HEK293 (cell line): ENCODE results near the gene ME3.
A peak's percentile ranks its signal among the peaks of the same experiment; 100 is the strongest.

Source experiments
- CTCF ChIA-PET: fragments of 350-600 bp; formaldehyde crosslinking; extraction: SDS; loops from one replicate; lab custom pipeline; 2021; ENCODE audit warnings: antibody characterized with exemption; lab: Yijun Ruan, JAX
- POLR2A ChIA-PET: fragments of 300-600 bp; formaldehyde crosslinking; extraction: SDS; loops from one replicate; lab custom pipeline; 2020; ENCODE audit warnings: antibody characterized with exemption, inconsistent platforms; lab: Yijun Ruan, JAX
- H3K27ac ChIP-seq: fragments of 200-500 bp; sonication (Bioruptor generic); 2 replicates; pipeline ENCODE4 v1.5.1; 2014; ENCODE audit warnings: low read depth, low read length, control low read depth, inconsistent platforms; ENCODE audit errors: extremely low read depth
- H3K36me3 ChIP-seq, 2 experiments: fragments of 200-500 bp in 1 of 2; sonication (Bioruptor generic) in 1 of 2; 1 replicate in 1 of 2; 2 replicates in 1 of 2; pipeline ENCODE4 v1.5.1; 2014 to 2017; ENCODE audit warnings: inconsistent platforms in 2 of 2, low read length in 2 of 2; ENCODE audit not compliant: control insufficient read depth in 2 of 2, insufficient read depth in 1 of 2
- H3K4me1 ChIP-seq: fragments of 200-500 bp; sonication (Bioruptor generic); 2 replicates; pipeline ENCODE4 v1.5.1; 2014; ENCODE audit warnings: mild to moderate bottlenecking, low read length, inconsistent platforms; ENCODE audit not compliant: control insufficient read depth, insufficient read depth
- H3K4me3 ChIP-seq: 2 replicates; pipeline ENCODE4 v1.5.1; 2011; ENCODE audit warnings: low read depth, mild to moderate bottlenecking, control low read depth, low read length, moderate library complexity
- H3K9me3 ChIP-seq: fragments of 200-500 bp; sonication (Bioruptor generic); 2 replicates; pipeline ENCODE4 v1.5.1; 2014; ENCODE audit warnings: low read depth, low read length, inconsistent platforms; ENCODE audit not compliant: control insufficient read depth, insufficient read depth
- FEZF1 ChIP-seq: fragments of 450-650 bp; formaldehyde crosslinking; IDR thresholded peaks from 2 replicates; pipeline ENCODE4 v1.5.1; 2016; ENCODE audit warnings: missing biosample characterization, missing genetic modification characterization
- GLI2 ChIP-seq: fragments of 450-650 bp; formaldehyde crosslinking; IDR thresholded peaks from 2 replicates; pipeline ENCODE4; 2017; ENCODE audit warnings: missing biosample characterization, missing genetic modification characterization, low read depth, borderline replicate concordance
- OVOL3 ChIP-seq: fragments of 450-650 bp; formaldehyde crosslinking; IDR thresholded peaks from 2 replicates; pipeline ENCODE4 v1.5.1; 2016; ENCODE audit warnings: missing biosample characterization, missing genetic modification characterization
- ZBTB21 ChIP-seq: fragments of 450-650 bp; formaldehyde crosslinking; IDR thresholded peaks from 2 replicates; pipeline ENCODE4 v1.5.1; 2017; ENCODE audit warnings: missing biosample characterization, missing genetic modification characterization
- ZFHX2 ChIP-seq: fragments of 450-650 bp; formaldehyde crosslinking; conservative IDR thresholded peaks from 2 replicates; pipeline ENCODE4 v1.5.1; 2016; ENCODE audit warnings: missing biosample characterization, missing genetic modification characterization
- ZFP3 ChIP-seq: fragments of 450-650 bp; formaldehyde crosslinking; IDR thresholded peaks from 2 replicates; pipeline ENCODE4 v1.5.1; 2016; ENCODE audit warnings: low read depth, missing biosample characterization, missing genetic modification characterization
- ZFP69B ChIP-seq: fragments of 450-650 bp; formaldehyde crosslinking; IDR thresholded peaks from 2 replicates; pipeline ENCODE4 v1.5.1; 2016; ENCODE audit warnings: missing biosample characterization, missing genetic modification characterization
- ZNF335 ChIP-seq: fragments of 450-650 bp; formaldehyde crosslinking; conservative IDR thresholded peaks from 2 replicates; pipeline ENCODE4 v1.5.1; 2016; ENCODE audit warnings: missing biosample characterization, missing genetic modification characterization
- ZNF394 ChIP-seq: fragments of 450-650 bp; formaldehyde crosslinking; IDR thresholded peaks from 2 replicates; pipeline ENCODE4 v1.5.1; 2016; ENCODE audit warnings: missing biosample characterization, missing genetic modification characterization, mild to moderate bottlenecking, moderate library complexity, borderline replicate concordance
- ZNF48 ChIP-seq: fragments of 450-650 bp; formaldehyde crosslinking; IDR thresholded peaks from 2 replicates; pipeline ENCODE4 v1.5.1; 2016; ENCODE audit warnings: missing biosample characterization, missing genetic modification characterization
- ZNF549 ChIP-seq: fragments of 450-650 bp; IDR thresholded peaks from 2 replicates; pipeline ENCODE4 v1.5.1; 2018; ENCODE audit warnings: missing biosample characterization, missing genetic modification characterization, mild to moderate bottlenecking, inconsistent platforms, moderate library complexity
- ZNF558 ChIP-seq: fragments of 450-650 bp; formaldehyde crosslinking; IDR thresholded peaks from 2 replicates; pipeline ENCODE4 v1.5.1; 2016; ENCODE audit warnings: missing biosample characterization, missing genetic modification characterization
- ZNF624 ChIP-seq: fragments of 450-650 bp; formaldehyde crosslinking; IDR thresholded peaks from 2 replicates; pipeline ENCODE4 v1.5.1; 2017; ENCODE audit warnings: missing biosample characterization, missing genetic modification characterization
- ZNF677 ChIP-seq: fragments of 450-650 bp; IDR thresholded peaks from 2 replicates; pipeline ENCODE4 v1.5.0; 2018; ENCODE audit warnings: missing biosample characterization, mild to moderate bottlenecking, missing genetic modification characterization, moderate library complexity
- TF ChIP-seq, protein P1 (sequence below): fragments of 450-650 bp; formaldehyde crosslinking; IDR thresholded peaks from 2 replicates; pipeline ENCODE4 v1.5.1; 2017; ENCODE audit warnings: missing biosample characterization, missing genetic modification characterization
- TF ChIP-seq, protein P2 (sequence below): fragments of 450-650 bp; formaldehyde crosslinking; IDR thresholded peaks from 2 replicates; pipeline ENCODE4 v1.5.1; 2016; ENCODE audit warnings: missing biosample characterization, missing genetic modification characterization
- TF ChIP-seq, protein P3 (sequence below): fragments of 450-650 bp; formaldehyde crosslinking; IDR thresholded peaks from 2 replicates; pipeline ENCODE4 v1.5.1; 2016; ENCODE audit warnings: missing biosample characterization, missing genetic modification characterization
- TF ChIP-seq, protein P4 (sequence below): fragments of 450-650 bp; formaldehyde crosslinking; IDR thresholded peaks from 2 replicates; pipeline ENCODE4 v1.5.1; 2016; ENCODE audit warnings: missing biosample characterization, missing genetic modification characterization, low read depth
- TF ChIP-seq, protein P5 (sequence below): fragments of 450-650 bp; IDR thresholded peaks from 2 replicates; pipeline ENCODE4 v1.5.1; 2018; ENCODE audit warnings: missing biosample characterization, missing genetic modification characterization
- TF ChIP-seq, protein P6 (sequence below): fragments of 450-650 bp; formaldehyde crosslinking; IDR thresholded peaks from 2 replicates; pipeline ENCODE4 v1.5.1; 2016; ENCODE audit warnings: missing biosample characterization, missing genetic modification characterization, borderline replicate concordance

Gene ME3

DNA sequence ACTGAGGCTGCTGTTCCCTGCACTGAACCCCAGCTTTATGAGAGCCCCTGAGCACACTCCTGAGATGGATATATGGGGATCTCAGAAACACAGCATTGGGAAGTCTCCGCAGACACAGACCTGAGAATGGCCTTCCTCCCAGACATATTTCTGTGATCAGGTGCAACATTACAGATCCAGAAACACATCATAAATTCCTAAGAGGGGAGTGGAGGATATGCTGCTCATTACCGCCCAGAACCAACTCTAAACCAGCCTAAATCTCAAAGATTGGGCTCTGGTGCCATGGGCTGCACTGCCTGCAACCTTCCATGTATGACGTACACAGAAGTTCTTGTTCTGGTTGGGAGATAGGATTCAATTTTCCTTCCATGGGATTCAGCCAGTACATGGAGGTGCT, 102.0 kb downstream of the ME3 start:
- POLR2A ChIA-PET: interaction anchor here (1.0 to 1.9 kb wide), 2 partner anchors 22 to 110 kb away, joined by 4 to 5 read pairs; no protein-coding TSS in a partner anchor
- TF ChIP-seq, protein P1, sequence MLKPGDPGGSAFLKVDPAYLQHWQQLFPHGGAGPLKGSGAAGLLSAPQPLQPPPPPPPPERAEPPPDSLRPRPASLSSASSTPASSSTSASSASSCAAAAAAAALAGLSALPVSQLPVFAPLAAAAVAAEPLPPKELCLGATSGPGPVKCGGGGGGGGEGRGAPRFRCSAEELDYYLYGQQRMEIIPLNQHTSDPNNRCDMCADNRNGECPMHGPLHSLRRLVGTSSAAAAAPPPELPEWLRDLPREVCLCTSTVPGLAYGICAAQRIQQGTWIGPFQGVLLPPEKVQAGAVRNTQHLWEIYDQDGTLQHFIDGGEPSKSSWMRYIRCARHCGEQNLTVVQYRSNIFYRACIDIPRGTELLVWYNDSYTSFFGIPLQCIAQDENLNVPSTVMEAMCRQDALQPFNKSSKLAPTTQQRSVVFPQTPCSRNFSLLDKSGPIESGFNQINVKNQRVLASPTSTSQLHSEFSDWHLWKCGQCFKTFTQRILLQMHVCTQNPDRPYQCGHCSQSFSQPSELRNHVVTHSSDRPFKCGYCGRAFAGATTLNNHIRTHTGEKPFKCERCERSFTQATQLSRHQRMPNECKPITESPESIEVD (tag by site-specific recombination): no peak
- TF ChIP-seq, protein P2, sequence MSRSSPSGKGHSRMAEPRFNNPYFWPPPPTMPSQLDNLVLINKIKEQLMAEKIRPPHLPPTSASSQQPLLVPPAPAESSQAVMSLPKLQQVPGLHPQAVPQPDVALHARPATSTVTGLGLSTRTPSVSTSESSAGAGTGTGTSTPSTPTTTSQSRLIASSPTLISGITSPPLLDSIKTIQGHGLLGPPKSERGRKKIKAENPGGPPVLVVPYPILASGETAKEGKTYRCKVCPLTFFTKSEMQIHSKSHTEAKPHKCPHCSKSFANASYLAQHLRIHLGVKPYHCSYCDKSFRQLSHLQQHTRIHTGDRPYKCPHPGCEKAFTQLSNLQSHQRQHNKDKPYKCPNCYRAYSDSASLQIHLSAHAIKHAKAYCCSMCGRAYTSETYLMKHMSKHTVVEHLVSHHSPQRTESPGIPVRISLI: no peak
- TF ChIP-seq ZFP3 (no peak), ZNF549 (tag by site-specific recombination) (no peak), ZNF48 (tag by site-specific recombination) (no peak), GLI2 (tag by site-specific recombination) (no peak), ZBTB21 (tag by site-specific recombination) (no peak), ZNF335 (tag by site-specific recombination) (no peak), ZNF394 (tag by site-specific recombination) (no peak), ZFP69B (tag by site-specific recombination) (no peak), OVOL3 (tag by site-specific recombination) (no peak), ZNF558 (tag by site-specific recombination) (no peak), ZNF624 (tag by site-specific recombination) (no peak), FEZF1 (tag by site-specific recombination) (no peak), ZFHX2 (tag by site-specific recombination) (no peak), ZNF677 (tag by site-specific recombination) (no peak)
- TF ChIP-seq, protein P3, sequence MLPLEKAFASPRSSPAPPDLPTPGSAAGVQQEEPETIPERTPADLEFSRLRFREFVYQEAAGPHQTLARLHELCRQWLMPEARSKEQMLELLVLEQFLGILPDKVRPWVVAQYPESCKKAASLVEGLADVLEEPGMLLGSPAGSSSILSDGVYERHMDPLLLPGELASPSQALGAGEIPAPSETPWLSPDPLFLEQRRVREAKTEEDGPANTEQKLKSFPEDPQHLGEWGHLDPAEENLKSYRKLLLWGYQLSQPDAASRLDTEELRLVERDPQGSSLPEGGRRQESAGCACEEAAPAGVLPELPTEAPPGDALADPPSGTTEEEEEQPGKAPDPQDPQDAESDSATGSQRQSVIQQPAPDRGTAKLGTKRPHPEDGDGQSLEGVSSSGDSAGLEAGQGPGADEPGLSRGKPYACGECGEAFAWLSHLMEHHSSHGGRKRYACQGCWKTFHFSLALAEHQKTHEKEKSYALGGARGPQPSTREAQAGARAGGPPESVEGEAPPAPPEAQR (tag by site-specific recombination): no peak
- TF ChIP-seq, protein P4, sequence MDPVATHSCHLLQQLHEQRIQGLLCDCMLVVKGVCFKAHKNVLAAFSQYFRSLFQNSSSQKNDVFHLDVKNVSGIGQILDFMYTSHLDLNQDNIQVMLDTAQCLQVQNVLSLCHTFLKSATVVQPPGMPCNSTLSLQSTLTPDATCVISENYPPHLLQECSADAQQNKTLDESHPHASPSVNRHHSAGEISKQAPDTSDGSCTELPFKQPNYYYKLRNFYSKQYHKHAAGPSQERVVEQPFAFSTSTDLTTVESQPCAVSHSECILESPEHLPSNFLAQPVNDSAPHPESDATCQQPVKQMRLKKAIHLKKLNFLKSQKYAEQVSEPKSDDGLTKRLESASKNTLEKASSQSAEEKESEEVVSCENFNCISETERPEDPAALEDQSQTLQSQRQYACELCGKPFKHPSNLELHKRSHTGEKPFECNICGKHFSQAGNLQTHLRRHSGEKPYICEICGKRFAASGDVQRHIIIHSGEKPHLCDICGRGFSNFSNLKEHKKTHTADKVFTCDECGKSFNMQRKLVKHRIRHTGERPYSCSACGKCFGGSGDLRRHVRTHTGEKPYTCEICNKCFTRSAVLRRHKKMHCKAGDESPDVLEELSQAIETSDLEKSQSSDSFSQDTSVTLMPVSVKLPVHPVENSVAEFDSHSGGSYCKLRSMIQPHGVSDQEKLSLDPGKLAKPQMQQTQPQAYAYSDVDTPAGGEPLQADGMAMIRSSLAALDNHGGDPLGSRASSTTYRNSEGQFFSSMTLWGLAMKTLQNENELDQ: no peak
- TF ChIP-seq, protein P5, sequence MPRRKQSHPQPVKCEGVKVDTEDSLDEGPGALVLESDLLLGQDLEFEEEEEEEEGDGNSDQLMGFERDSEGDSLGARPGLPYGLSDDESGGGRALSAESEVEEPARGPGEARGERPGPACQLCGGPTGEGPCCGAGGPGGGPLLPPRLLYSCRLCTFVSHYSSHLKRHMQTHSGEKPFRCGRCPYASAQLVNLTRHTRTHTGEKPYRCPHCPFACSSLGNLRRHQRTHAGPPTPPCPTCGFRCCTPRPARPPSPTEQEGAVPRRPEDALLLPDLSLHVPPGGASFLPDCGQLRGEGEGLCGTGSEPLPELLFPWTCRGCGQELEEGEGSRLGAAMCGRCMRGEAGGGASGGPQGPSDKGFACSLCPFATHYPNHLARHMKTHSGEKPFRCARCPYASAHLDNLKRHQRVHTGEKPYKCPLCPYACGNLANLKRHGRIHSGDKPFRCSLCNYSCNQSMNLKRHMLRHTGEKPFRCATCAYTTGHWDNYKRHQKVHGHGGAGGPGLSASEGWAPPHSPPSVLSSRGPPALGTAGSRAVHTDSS: no peak
- TF ChIP-seq, protein P6, sequence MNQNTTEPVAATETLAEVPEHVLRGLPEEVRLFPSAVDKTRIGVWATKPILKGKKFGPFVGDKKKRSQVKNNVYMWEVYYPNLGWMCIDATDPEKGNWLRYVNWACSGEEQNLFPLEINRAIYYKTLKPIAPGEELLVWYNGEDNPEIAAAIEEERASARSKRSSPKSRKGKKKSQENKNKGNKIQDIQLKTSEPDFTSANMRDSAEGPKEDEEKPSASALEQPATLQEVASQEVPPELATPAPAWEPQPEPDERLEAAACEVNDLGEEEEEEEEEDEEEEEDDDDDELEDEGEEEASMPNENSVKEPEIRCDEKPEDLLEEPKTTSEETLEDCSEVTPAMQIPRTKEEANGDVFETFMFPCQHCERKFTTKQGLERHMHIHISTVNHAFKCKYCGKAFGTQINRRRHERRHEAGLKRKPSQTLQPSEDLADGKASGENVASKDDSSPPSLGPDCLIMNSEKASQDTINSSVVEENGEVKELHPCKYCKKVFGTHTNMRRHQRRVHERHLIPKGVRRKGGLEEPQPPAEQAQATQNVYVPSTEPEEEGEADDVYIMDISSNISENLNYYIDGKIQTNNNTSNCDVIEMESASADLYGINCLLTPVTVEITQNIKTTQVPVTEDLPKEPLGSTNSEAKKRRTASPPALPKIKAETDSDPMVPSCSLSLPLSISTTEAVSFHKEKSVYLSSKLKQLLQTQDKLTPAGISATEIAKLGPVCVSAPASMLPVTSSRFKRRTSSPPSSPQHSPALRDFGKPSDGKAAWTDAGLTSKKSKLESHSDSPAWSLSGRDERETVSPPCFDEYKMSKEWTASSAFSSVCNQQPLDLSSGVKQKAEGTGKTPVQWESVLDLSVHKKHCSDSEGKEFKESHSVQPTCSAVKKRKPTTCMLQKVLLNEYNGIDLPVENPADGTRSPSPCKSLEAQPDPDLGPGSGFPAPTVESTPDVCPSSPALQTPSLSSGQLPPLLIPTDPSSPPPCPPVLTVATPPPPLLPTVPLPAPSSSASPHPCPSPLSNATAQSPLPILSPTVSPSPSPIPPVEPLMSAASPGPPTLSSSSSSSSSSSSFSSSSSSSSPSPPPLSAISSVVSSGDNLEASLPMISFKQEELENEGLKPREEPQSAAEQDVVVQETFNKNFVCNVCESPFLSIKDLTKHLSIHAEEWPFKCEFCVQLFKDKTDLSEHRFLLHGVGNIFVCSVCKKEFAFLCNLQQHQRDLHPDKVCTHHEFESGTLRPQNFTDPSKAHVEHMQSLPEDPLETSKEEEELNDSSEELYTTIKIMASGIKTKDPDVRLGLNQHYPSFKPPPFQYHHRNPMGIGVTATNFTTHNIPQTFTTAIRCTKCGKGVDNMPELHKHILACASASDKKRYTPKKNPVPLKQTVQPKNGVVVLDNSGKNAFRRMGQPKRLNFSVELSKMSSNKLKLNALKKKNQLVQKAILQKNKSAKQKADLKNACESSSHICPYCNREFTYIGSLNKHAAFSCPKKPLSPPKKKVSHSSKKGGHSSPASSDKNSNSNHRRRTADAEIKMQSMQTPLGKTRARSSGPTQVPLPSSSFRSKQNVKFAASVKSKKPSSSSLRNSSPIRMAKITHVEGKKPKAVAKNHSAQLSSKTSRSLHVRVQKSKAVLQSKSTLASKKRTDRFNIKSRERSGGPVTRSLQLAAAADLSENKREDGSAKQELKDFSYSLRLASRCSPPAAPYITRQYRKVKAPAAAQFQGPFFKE (tag by site-specific recombination): no peak
- TF ChIP-seq, all 188 proteins: peak for 0
- Histone ChIP-seq H3K27ac (peak overlapping the region; percentile 49; the same call in 1 of the 2 replicates), H3K9me3 (no peaks in the 10 kb centered on the region), H3K4me1 (peaks cover 17% of the 10 kb centered on the region), H3K4me3 (no peak overlapping the region), H3K36me3 (no peaks in the 10 kb centered on the region)
- CTCF ChIA-PET: interaction anchor here (0.7 to 2.5 kb wide), 6 partner anchors 15 to 749 kb away, joined by 3 to 20 read pairs (median 4); no protein-coding TSS in a partner anchor
